Activated naive CD4-positive, alpha-beta T cell treated with anti-CD3 and anti-CD28 coated beads, Interleukin-2, amount 10 ng/mL, durations not matched to agents 7 days and 5 days (primary cell): ENCODE results near the gene RIMS3.

Experiments
- CTCF ChIA-PET: fragments of 350-600 bp; sonication (Branson Sonifier 250); formaldehyde crosslinking; loops from one replicate; lab custom pipeline; 2021; ENCODE audit warnings: antibody characterized with exemption; lab: Charles Lee
- DNase-seq: peaks from one replicate; pipeline ENCODE4 v3.0.0-alpha.2; 2020
- H3K27ac Mint-ChIP-seq: one replicate; pipeline ENCODE4 v1.8.0; 2021; ENCODE audit warnings: mild to moderate bottlenecking, moderate library complexity, mixed read lengths
- H3K27me3 Mint-ChIP-seq: one replicate; pipeline ENCODE4 v1.8.0; 2021; ENCODE audit warnings: mild to moderate bottlenecking, mixed read lengths
- H3K36me3 Mint-ChIP-seq: one replicate; pipeline ENCODE4 v1.8.0; 2021; ENCODE audit warnings: mixed read lengths
- H3K4me1 Mint-ChIP-seq: one replicate; pipeline ENCODE4 v1.8.0; 2021; ENCODE audit warnings: mixed read lengths
- H3K4me3 Mint-ChIP-seq: one replicate; pipeline ENCODE4 v1.8.0; 2021; ENCODE audit warnings: mild to moderate bottlenecking, moderate library complexity, mixed read lengths
- H3K9me3 Mint-ChIP-seq: one replicate; pipeline ENCODE4 v1.8.0; 2021; ENCODE audit warnings: mixed read lengths

Gene RIMS3

DNA sequence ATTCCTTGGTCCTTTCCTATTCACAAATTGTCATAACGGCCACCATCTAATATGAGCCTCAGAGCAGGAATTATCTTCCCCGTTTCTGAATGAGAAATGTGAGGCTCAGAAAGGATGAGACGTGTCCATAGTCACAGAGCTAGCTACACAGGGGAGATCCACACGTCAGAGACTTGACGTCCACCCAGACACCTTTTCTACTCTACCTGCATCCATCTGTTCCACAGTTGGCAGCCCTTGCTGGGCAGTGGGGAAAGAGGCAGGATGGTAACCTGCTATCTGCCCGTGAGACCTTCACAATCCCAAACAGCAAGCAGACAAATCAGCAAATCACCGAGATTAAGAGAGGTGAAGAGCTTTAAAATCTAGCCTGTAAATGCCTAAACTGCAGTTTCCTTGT is 8.4 kb downstream of the RIMS3 start:
- Mint-ChIP-seq H3K4me1 (no peaks in the 10 kb centered on the region), H3K27ac (no peak overlapping the region), H3K9me3 (no peaks in the 10 kb centered on the region), H3K36me3 (no peaks in the 10 kb centered on the region), H3K4me3 (no peak overlapping the region), H3K27me3 (peaks cover 13% of the 10 kb centered on the region)
- DNase-seq: no peak
- CTCF ChIA-PET: no interaction called here

GRCh38 chr1:40653851-40654537 is 11.5 kb downstream of the RIMS3 start:
- CTCF ChIA-PET: interaction anchor here (1.1 kb wide), 2 partner anchors 13 to 24 kb away, joined by 3 read pairs; no protein-coding TSS in a partner anchor
- Mint-ChIP-seq H3K4me3 (no peak overlapping the region), H3K36me3 (no peaks in the 10 kb centered on the region), H3K9me3 (no peaks in the 10 kb centered on the region), H3K27me3 (peaks cover 17% of the 10 kb centered on the region), H3K4me1 (no peaks in the 10 kb centered on the region), H3K27ac (no peak overlapping the region)
- DNase-seq: peak; percentile 32

DNA sequence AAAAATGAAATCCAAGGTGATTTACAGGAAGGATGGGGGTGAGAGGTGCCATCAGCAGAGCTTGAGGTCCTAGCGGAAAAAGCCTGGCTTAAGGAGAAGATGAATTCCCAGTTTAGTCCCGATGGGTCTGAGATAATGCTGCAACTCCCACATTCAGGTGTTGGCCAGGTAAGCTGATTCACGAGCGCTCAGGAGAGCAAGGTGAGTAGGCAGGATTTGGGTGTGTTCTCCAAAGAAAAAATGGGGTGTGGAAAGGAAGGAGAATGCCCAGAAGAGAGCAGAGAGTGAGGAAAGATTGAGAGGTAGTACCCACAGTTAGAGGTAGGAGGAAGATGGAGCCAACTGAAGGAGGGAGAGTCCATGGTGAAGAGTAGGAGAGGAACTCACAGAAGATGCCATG is 12.5 kb downstream of the RIMS3 start:
- Mint-ChIP-seq H3K27me3 (peaks cover 20% of the 10 kb centered on the region), H3K27ac (no peak overlapping the region), H3K4me1 (no peaks in the 10 kb centered on the region), H3K9me3 (no peaks in the 10 kb centered on the region), H3K36me3 (no peaks in the 10 kb centered on the region), H3K4me3 (no peak overlapping the region)
- DNase-seq: no peak
- CTCF ChIA-PET: interaction anchor here (1.1 kb wide), 2 partner anchors 12 to 23 kb away, joined by 3 read pairs; no protein-coding TSS in a partner anchor

GRCh38 chr1:40652468-40652867 is 13.0 kb downstream of the RIMS3 start:
- H3K9me3 Mint-ChIP-seq: no peaks in the 10 kb centered on the region
- no peaks in the 10 kb centered on the region for H3K4me1 Mint-ChIP-seq
- no peaks in the 10 kb centered on the region for H3K36me3 Mint-ChIP-seq
- H3K27ac Mint-ChIP-seq: no peak overlapping the region
- DNase-seq: no peak
- CTCF ChIA-PET: interaction anchor here (1.1 kb wide), 1 partner anchor 23 kb away, joined by 3 read pairs; no protein-coding TSS in a partner anchor
- peaks cover 23% of the 10 kb centered on the region for H3K27me3 Mint-ChIP-seq
- no peak overlapping the region for H3K4me3 Mint-ChIP-seq

DNA sequence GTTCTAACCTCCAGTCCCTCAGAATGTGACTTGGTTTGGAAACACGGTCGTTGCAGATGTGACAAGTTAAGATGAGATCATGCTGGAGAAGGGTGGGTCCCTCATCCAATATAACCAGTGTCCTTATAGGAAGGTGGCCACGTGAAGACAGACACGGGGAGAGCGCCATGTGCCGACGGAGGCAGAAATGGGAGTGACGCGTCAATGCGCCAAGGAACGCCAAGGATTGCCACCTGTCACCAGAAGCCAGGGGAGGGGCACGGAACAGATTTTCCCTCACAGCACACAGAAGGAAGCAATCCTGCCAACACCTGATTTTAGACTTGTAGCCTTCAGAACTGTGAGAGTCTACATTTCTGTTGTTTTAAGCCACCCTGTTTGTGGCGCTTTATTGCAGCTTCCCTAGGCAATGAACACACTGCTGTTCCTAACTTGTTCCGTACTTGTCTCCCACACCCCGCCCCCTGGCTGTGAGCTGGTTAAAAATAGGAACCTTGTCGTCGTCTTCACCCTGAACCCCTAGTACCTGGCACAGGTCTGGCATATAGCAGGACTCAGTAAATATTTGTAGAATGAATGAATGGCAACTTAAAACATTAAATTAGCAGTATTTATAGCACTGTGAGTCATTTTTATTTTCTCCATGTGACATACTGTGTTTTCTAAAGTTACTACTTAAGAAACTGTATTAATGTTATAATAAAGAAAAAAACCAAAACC is 14.2 kb downstream of the RIMS3 start:
- Mint-ChIP-seq H3K4me1 (no peaks in the 10 kb centered on the region), H3K4me3 (no peak overlapping the region), H3K27ac (no peak overlapping the region), H3K27me3 (peaks cover 27% of the 10 kb centered on the region), H3K9me3 (no peaks in the 10 kb centered on the region), H3K36me3 (no peaks in the 10 kb centered on the region)
- DNase-seq: no peak
- CTCF ChIA-PET: interaction anchor here (1.0 kb wide), 1 partner anchor 10 kb away, joined by 3 read pairs; no protein-coding TSS in a partner anchor

DNA sequence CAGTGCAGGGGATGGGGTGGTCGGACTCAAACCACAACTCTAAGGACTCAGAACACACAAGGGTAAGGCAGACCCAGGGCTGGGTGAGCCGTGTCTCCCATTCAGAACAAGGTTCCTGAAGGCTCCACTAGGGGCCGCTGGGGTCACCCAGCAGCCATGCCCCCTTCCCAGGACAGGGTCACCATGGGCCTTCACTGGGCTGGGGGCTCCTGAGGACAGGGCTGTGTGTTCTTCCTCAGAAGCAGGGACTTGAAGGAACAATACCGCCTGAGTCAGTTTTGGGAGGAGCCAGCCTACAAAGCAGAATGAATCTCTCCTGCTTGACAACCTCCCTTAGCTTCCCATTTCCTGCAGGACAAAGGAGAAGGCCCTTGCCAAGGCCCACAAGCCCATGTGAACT is 15.4 kb downstream of the RIMS3 start:
- Mint-ChIP-seq H3K9me3 (no peaks in the 10 kb centered on the region), H3K27ac (no peak overlapping the region), H3K27me3 (peaks cover 27% of the 10 kb centered on the region), H3K4me3 (no peak overlapping the region), H3K4me1 (no peaks in the 10 kb centered on the region), H3K36me3 (no peaks in the 10 kb centered on the region)
- CTCF ChIA-PET: interaction anchor here (0.6 to 1.3 kb wide), 3 partner anchors 10 to 302 kb away, joined by 3 read pairs; no protein-coding TSS in a partner anchor
- no peak for DNase-seq

GRCh38 chr1:40649592-40649930 is 15.9 kb downstream of the RIMS3 start:
- no peaks in the 10 kb centered on the region for H3K9me3 Mint-ChIP-seq
- DNase-seq: no peak
- no peak overlapping the region for H3K4me3 Mint-ChIP-seq
- H3K27ac Mint-ChIP-seq: no peak overlapping the region
- CTCF ChIA-PET: interaction anchor here (0.6 to 1.3 kb wide), 2 partner anchors 9 to 303 kb away, joined by 3 read pairs; no protein-coding TSS in a partner anchor
- no peaks in the 10 kb centered on the region for H3K36me3 Mint-ChIP-seq
- H3K27me3 Mint-ChIP-seq: peaks cover 27% of the 10 kb centered on the region
- no peaks in the 10 kb centered on the region for H3K4me1 Mint-ChIP-seq

GRCh38 chr1:40648928-40649591 is 16.4 kb downstream of the RIMS3 start:
- Mint-ChIP-seq H3K27ac (no peak overlapping the region), H3K4me3 (no peak overlapping the region)
- CTCF ChIA-PET: no interaction called here

GRCh38 chr1:40648200-40648599 is 17.3 kb downstream of the RIMS3 start:
- no peak for DNase-seq
- CTCF ChIA-PET: interaction anchor here (0.8 to 0.9 kb wide), 2 partner anchors 14 to 19 kb away, joined by 3 read pairs; no protein-coding TSS in a partner anchor
- no peaks in the 10 kb centered on the region for H3K9me3 Mint-ChIP-seq
- H3K4me3 Mint-ChIP-seq: no peak overlapping the region
- H3K4me1 Mint-ChIP-seq: no peaks in the 10 kb centered on the region
- no peaks in the 10 kb centered on the region for H3K36me3 Mint-ChIP-seq
- H3K27me3 Mint-ChIP-seq: peaks cover 27% of the 10 kb centered on the region
- no peak overlapping the region for H3K27ac Mint-ChIP-seq

More at GRCh38 chr1:40648928-40649591, 16.4 kb downstream of the RIMS3 start:
- H3K4me1 Mint-ChIP-seq: no peaks in the 10 kb centered on the region
- no peak for DNase-seq
- H3K27me3 Mint-ChIP-seq: peaks cover 27% of the 10 kb centered on the region
- H3K36me3 Mint-ChIP-seq: no peaks in the 10 kb centered on the region
- H3K9me3 Mint-ChIP-seq: no peaks in the 10 kb centered on the region

DNA sequence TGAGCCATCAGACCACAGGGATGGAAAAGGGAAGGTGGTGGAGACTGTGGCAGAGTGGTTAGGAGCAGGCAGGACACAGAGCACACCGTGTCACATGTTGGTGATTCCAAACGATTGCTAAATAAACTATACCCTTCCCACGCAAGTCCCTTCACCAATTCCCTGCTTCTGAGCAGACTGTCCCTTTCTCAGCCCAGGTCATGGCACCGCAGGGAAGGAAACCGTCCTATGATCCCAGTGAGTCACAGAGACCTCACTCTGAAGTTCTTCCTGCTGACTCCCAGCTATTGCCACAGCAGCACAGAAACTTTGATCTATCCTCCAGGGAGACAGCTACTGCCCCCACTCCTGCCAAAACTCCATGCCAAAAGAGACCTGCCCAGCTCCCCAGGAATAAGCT is 19.2 kb downstream of the RIMS3 start:
- CTCF ChIA-PET: no interaction called here

GRCh38 chr1:40645118-40645680 is 20.3 kb downstream of the RIMS3 start:
- Mint-ChIP-seq H3K27me3 (peaks cover 26% of the 10 kb centered on the region), H3K27ac (no peak overlapping the region), H3K4me1 (peaks cover 5% of the 10 kb centered on the region), H3K4me3 (no peak overlapping the region), H3K36me3 (no peaks in the 10 kb centered on the region), H3K9me3 (no peaks in the 10 kb centered on the region)
- CTCF ChIA-PET: no interaction called here
- no peak for DNase-seq

More for the DNA sequence above, 19.2 kb downstream of the RIMS3 start:
- Mint-ChIP-seq H3K9me3 (no peaks in the 10 kb centered on the region), H3K27me3 (peaks cover 27% of the 10 kb centered on the region), H3K4me1 (no peaks in the 10 kb centered on the region), H3K36me3 (no peaks in the 10 kb centered on the region), H3K27ac (no peak overlapping the region), H3K4me3 (no peak overlapping the region)
- no peak for DNase-seq

DNA sequence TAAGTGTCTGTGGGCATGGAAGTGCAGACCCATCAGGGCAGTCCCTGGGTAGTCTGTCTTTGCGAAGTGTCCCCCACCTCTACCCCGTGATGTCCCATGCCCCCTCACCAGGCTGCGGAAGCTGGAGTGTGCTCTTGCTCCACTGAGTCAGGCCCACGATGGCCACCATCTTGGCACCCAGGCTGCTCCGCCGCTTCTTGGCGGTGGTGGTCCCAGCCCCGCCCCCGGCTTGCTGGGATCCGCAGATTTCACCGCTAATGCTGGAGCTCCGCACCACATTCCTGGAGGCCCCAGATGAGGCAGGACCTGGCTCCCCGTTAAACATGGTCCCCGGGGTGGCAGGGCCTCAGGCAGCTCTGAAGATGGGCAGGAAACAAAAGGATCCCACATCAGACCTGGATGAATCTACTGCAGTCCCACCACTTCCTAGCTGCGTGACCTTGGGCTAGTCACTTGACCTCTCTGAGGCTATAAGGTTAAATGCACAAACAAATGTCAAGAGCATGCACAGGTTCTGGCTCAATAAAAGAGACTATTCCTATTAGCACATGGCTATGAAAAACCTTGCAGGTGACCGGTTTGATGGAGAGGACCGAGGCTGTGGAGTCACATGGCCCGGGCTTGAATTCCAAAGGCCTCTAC is 23.8 kb downstream of the RIMS3 start:
- Mint-ChIP-seq H3K4me3 (no peak overlapping the region), H3K9me3 (no peaks in the 10 kb centered on the region), H3K36me3 (no peaks in the 10 kb centered on the region), H3K27me3 (peaks cover 11% of the 10 kb centered on the region), H3K4me1 (peaks cover 5% of the 10 kb centered on the region), H3K27ac (no peak overlapping the region)
- DNase-seq: no peak
- CTCF ChIA-PET: interaction anchor here (1.3 kb wide), 1 partner anchor 123 kb away, joined by 3 read pairs; no protein-coding TSS in a partner anchor

DNA sequence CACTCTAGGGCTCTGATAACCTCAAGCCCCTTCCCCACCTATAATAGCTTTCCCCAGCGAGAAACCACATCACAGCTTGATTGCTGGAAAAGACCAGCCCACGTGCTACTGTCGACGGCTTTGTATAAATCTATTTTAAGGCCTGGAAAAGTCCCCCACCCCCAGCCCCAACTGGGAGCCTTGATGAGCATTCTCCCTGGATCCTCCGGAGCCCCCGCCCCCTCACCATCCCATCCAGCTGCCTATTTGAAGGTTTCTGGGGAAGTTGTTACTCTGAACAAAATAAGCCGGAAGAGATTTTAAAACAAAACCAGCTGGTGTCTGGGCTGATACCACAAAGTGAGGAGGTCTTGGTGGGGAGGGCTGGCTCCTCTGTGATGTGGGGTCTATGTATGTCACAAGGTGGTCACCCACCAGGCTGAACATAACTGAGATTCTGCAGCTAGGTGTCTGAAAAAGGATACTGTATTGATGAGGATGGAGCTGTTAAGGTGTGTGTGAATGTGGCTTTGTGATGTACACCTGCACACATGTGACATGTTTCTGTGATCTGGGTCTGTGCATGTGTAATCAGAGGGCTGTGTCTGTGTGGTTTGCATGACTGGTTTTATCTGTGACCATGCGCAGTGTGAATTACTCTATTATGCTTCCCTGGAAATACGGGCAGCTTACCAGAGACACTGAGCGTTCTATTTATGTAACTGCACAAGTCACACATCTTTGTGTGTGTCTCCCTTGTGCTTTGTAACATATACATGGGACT is 25.0 kb downstream of the RIMS3 start:
- Mint-ChIP-seq H3K36me3 (no peaks in the 10 kb centered on the region), H3K4me1 (peaks cover 5% of the 10 kb centered on the region), H3K4me3 (no peak overlapping the region), H3K9me3 (no peaks in the 10 kb centered on the region), H3K27ac (no peak overlapping the region), H3K27me3 (peaks cover 14% of the 10 kb centered on the region)
- DNase-seq: no peak
- CTCF ChIA-PET: interaction anchor here (1.0 to 1.3 kb wide), 3 partner anchors 10 to 124 kb away, joined by 3 read pairs; no protein-coding TSS in a partner anchor
